ENCODE data around the gene TBL1X. TPM values are rescaled to one million over a fixed set of nuclear protein-coding genes. Genes with fewer than 3 reads are reported as not detected.

The TBL1X gene
- total and polyA plus RNA-seq, 2 experiments from 2014 or later, result 8.7 to 26.9 TPM

DNA sequence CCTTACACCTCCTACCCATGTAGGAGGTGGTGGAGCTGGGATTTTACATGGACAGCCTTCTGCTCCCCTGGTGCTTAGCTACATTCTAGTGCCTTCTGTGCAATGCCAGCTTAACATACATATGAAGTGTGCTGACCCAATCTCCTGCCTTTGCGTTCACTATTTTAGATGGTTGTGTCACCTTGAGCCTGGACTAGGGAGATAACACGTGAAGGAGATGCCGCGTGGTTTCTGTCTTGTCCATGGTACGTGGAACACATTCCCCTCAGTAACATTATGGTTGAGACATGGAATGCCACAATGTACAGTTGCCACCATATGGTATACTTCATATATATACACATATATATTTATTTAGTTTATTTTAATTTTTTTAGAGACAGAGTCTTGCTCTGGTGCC, 54.0 kb downstream of the TBL1X start (continued):
- TF ChIP-seq CTCF (conservative IDR thresholded peaks at IDR 0.05; ENCODE audit: low read depth in 2 of 2), result no peak
- no peak for TF ChIP-seq ZNF114 (CRISPR knock-in tag; IDR thresholded peaks at IDR 0.05)

DNA sequence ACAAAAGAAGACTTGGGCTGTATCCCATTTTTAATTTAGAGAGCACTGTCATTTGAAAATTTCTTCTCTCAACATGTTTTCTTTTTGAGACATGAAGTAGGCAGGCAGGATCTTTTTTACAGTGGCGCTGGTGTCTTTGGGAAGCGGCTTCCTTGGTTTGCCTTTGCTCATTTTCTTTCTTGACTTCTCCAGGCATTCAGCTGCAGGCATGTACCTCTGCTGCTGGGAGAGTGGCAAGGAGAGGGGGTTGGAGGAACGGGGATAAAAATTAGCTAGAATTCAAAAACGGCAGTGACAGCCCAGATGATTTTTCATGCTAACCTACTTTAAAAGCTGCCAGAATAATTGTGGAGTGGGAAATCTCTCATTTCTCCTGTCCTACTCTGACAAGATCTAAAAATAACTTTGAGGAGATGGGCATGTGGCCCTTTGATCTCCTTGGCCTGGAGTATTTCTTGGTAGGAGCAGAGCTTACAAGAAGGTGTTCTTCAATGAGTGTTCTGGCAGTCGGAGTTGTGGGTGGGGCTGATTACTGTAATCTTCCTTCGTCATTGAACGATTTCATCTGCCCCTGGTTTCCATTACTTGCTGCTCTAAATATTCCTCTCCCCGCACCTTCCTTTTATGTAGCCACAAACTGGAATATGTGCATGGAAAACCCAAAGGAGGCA, 54.8 kb downstream of the TBL1X start:
- H3K4me1 Mint-ChIP-seq, result peaks cover 33% of the 10 kb centered on the region
- Histone ChIP-seq H3F3A (replicated peaks; ENCODE audit: low read depth) (no peaks in the 10 kb centered on the region), H3K4me2 (no peak overlapping the region), H2AFZ (no peak overlapping the region), H3K79me2 (replicated peaks; ENCODE audit: insufficient read depth) (peaks cover 11% of the 10 kb centered on the region), H4K20me1 (replicated peaks; ENCODE audit: insufficient read depth) (no peaks in the 10 kb centered on the region), H3K9me2 (ENCODE audit: insufficient read depth) (no peaks in the 10 kb centered on the region), H3K36me3 (ENCODE audit: insufficient read depth) (no peaks in the 10 kb centered on the region), H3K27ac (ENCODE audit: low read depth) (no peak overlapping the region), H3K4me3 (no peak overlapping the region), H3K27me3 (ENCODE audit: insufficient read depth) (no peaks in the 10 kb centered on the region), H3K4me1 (ENCODE audit: insufficient read depth) (0 out of 2 replicates have a peak, but pooled peaks cover under 1% of the 10 kb centered on the region)
- no peak for DNase-seq (ENCODE audit: low spot score)
- no peak for TF ChIP-seq ETS1 (IDR thresholded peaks at IDR 0.05)
- no peak for TF ChIP-seq STAT1 (IDR thresholded peaks at IDR 0.05; ENCODE audit: unreplicated experiment)
- no peak for TF ChIP-seq EZH2phosphoT487 (IDR thresholded peaks at IDR 0.05; ENCODE audit: unreplicated experiment)
- no peak overlapping the region for H3K27ac Mint-ChIP-seq
- ATAC-seq, result no peak
- H3K36me3 Mint-ChIP-seq (ENCODE audit: low read depth), result no peaks in the 10 kb centered on the region; the same call in 2 of the 3 replicates
- H3K9me3 Mint-ChIP-seq, result no peaks in the 10 kb centered on the region
- H3K27me3 Mint-ChIP-seq (ENCODE audit: insufficient read depth, low read depth, poor library complexity), result peaks cover 2% of the 10 kb centered on the region
- no peak overlapping the region for H3K4me3 Mint-ChIP-seq

- Histone ChIP-seq H3K9me2 (ENCODE audit: insufficient read depth) (no peaks in the 10 kb centered on the region), H3K4me2 (no peak overlapping the region), H3K79me2 (replicated peaks; ENCODE audit: insufficient read depth) (peaks cover 13% of the 10 kb centered on the region), H3K27ac (ENCODE audit: low read depth) (no peak overlapping the region), H3K36me3 (ENCODE audit: insufficient read depth) (no peaks in the 10 kb centered on the region), H2AFZ (no peak overlapping the region), H3K4me1 (ENCODE audit: insufficient read depth) (peaks cover 6% of the 10 kb centered on the region; the same call in 1 of the 2 replicates), H3K4me3 (no peak overlapping the region), H4K20me1 (replicated peaks; ENCODE audit: insufficient read depth) (no peaks in the 10 kb centered on the region), H3K27me3 (ENCODE audit: insufficient read depth) (no peaks in the 10 kb centered on the region), H3F3A (replicated peaks; ENCODE audit: low read depth) (no peaks in the 10 kb centered on the region)
- Mint-ChIP-seq H3K36me3 (ENCODE audit: low read depth) (no peaks in the 10 kb centered on the region; the same call in 2 of the 3 replicates), H3K9me3 (no peaks in the 10 kb centered on the region), H3K27me3 (ENCODE audit: insufficient read depth, low read depth, poor library complexity) (peaks cover 2% of the 10 kb centered on the region), H3K27ac (no peak overlapping the region), H3K4me3 (no peak overlapping the region), H3K4me1 (peaks cover 34% of the 10 kb centered on the region)
- ATAC-seq (no peak), DNase-seq (ENCODE audit: low spot score) (no peak)
- no peak for TF ChIP-seq ZNF114 (CRISPR knock-in tag; IDR thresholded peaks at IDR 0.05)
- no peak for TF ChIP-seq ZNF331 (CRISPR knock-in tag; IDR thresholded peaks at IDR 0.05; ENCODE audit: low read depth)
- no peak for TF ChIP-seq ZNF462 (CRISPR knock-in tag; IDR thresholded peaks at IDR 0.05)
- TF ChIP-seq CTCF (conservative IDR thresholded peaks at IDR 0.05; ENCODE audit: low read depth in 2 of 2), result no peak
- no peak for TF ChIP-seq JUNB (IDR thresholded peaks at IDR 0.05; ENCODE audit: unreplicated experiment)
These were observed 55.3 kb downstream of the TBL1X start for GRCh38 chrX:9520217-9520590.

Measured in GM23338 (cell line).